ENCODE results near the gene LPCAT1. TPM values are rescaled to one million over a fixed set of nuclear protein-coding genes. Genes with fewer than 3 reads are reported as not detected.

The LPCAT1 gene
- total RNA-seq, 1 donor from 2014 or later: 11.0 TPM

DNA sequence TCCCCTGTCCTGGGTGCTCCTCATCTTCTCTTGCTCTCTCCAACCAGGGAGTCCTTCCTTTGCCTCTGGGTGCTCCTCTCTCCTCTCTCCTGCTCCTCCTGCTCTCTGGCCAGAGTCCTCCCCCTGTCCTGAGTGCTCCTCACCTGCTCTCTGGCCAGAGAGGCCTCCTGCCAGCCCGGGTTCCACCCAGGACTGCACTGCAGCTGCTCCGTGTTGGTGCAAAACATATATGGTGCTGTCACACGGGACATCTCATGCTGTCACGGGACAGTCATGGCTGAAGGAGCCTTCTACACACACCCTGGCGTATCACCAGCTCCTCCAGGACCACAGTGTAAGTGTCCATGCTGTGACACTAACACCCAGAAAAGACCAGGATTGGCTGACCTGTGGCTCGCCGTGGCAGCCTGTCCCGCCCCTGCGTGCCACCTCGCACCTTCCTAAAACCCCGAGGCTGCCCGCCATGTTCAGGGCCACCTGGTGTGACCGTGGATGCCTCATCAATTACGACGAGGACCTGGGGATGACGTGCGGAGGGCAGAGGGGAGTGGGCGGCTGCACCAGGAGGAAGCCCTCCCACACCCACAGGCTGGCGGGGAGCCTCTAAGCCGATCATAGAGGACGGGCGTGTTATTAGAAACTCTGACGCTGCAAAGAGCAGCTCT lies 50.7 kb downstream of the LPCAT1 start:
- Histone ChIP-seq H3K27me3 (ENCODE audit: low read depth) (no peaks in the 10 kb centered on the region), H3K4me3 (no peak overlapping the region), H3K36me3 (peaks cover 51% of the 10 kb centered on the region), H3K9me3 (replicated peaks) (no peaks in the 10 kb centered on the region), H3K4me1 (no peaks in the 10 kb centered on the region), H3K27ac (replicated peaks) (no peak overlapping the region)
- DNase-seq: no peak
- intact Hi-C loops (cut with micrococcal nuclease): no loop called here
- TF ChIP-seq, protein P1, sequence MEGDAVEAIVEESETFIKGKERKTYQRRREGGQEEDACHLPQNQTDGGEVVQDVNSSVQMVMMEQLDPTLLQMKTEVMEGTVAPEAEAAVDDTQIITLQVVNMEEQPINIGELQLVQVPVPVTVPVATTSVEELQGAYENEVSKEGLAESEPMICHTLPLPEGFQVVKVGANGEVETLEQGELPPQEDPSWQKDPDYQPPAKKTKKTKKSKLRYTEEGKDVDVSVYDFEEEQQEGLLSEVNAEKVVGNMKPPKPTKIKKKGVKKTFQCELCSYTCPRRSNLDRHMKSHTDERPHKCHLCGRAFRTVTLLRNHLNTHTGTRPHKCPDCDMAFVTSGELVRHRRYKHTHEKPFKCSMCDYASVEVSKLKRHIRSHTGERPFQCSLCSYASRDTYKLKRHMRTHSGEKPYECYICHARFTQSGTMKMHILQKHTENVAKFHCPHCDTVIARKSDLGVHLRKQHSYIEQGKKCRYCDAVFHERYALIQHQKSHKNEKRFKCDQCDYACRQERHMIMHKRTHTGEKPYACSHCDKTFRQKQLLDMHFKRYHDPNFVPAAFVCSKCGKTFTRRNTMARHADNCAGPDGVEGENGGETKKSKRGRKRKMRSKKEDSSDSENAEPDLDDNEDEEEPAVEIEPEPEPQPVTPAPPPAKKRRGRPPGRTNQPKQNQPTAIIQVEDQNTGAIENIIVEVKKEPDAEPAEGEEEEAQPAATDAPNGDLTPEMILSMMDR (IDR thresholded peaks at IDR 0.05; ENCODE audit: borderline replicate concordance): no peak

DNA sequence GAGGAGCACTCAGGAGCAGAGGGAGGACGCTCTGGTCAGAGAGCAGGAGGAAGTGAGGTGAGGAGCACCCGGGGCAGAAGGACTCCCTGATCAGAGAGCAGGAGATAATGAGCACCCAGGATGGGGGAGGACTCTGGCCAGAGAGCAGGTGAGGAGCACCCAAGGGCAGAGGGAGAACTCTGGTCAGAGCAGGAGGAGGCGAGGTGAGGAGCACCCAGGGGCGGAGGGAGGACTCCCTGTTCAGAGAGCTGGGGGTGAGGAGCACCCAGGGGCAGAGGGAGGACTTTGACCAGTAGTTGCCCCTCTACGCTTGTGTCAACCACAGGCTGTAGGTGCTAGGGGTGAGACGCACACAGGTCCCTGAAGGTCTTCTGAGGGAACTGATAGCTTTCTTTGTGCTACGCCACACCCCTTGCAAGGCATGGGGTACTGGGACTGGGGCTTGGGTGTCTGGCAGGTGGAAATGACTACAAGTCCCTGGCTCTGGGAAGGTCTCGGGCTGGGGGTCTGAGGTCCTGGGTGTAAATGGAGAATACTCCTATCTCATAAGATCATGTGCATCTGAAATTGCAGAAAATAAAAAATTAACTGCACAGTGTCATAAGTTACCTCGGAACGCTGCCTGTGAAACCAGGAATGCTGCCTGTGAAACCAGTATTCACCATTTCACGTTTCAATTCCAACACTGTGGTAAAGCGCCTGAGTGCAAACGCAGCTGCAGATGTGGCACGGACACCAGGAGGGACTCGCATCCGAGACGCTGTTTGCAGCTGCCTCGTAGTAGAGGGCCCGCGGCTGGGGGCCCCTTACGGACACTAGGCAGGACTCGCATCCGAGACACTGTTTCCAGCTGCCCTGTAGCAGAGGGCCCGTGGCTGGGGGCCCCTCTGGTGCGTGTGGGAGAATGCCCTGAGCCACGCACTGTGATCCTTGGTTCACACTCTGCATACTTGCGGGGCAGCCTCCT lies 51.5 kb downstream of the LPCAT1 start:
- peaks cover 49% of the 10 kb centered on the region for H3K36me3 ChIP-seq

DNA sequence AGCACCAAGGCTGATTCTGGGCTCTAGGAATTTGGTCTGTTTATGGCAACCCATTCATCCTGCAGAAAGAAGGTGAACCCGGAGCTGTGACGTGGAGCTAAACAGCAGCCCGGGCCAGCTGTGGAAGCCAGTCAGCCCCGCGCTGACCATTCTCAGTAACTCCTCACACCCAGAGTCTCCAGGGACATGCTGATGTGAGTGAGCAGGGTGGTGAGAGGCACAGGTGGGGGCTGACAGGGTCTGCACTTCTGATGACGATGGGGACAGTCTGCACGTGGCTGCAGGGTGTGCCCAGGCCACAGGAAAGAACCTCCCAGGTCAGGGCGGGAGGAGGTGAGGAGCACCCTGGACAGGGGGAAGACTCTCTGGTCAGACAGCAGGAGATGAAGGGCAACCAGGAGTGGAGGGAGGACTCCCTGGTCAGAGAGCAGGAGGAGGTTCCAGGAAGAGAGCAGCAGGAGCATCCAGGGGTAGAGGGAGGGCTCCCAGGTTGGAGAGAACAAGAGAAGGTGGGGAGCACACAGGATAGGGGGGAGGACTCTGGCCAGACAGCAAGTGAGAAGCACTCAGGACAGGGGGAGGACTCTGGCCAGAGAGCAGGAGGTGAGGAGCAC lies 52.4 kb downstream of the LPCAT1 start:
- intact Hi-C loops (cut with micrococcal nuclease): no loop called here
- DNase-seq: no peak

More for the DNA sequence above, 51.5 kb downstream of the LPCAT1 start:
- H3K4me3 ChIP-seq: no peak overlapping the region
- no peak overlapping the region for H3K27ac ChIP-seq (replicated peaks)
- H3K27me3 ChIP-seq (ENCODE audit: low read depth): no peaks in the 10 kb centered on the region
- no peak for DNase-seq
- intact Hi-C loops (cut with micrococcal nuclease): no loop called here
- H3K4me1 ChIP-seq: no peaks in the 10 kb centered on the region
- no peaks in the 10 kb centered on the region for H3K9me3 ChIP-seq (replicated peaks)
- TF ChIP-seq, protein P1 (IDR thresholded peaks at IDR 0.05; ENCODE audit: borderline replicate concordance): no peak

DNA sequence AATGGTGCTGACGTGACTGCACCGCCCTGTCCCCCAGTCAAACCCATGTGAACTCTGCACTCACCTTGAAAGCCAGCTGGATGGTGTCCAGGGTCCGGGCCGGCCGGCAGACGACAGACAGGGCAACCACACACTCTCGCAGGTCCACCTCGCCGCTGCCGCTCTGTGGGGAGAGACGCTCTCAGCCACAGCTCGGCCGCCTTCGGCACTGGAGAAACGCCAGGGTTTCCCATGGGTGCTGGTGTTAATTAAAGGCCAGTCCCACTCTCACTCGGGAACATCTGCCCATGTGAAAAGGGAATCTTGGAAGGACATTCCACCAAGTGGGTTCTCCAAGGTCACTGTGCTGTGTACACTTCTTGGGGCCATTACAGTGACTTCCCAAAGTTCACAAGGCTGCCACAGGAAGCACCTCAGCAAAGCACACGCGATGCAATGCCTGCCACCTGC lies 53.0 kb downstream of the LPCAT1 start:
- Histone ChIP-seq H3K9me3 (replicated peaks) (no peaks in the 10 kb centered on the region), H3K4me3 (no peak overlapping the region), H3K27ac (replicated peaks) (no peak overlapping the region), H3K4me1 (no peaks in the 10 kb centered on the region), H3K36me3 (peaks cover 46% of the 10 kb centered on the region), H3K27me3 (ENCODE audit: low read depth) (no peaks in the 10 kb centered on the region)
- no peak for DNase-seq
- intact Hi-C loops (cut with micrococcal nuclease): no loop called here
- TF ChIP-seq, protein P1 (IDR thresholded peaks at IDR 0.05; ENCODE audit: borderline replicate concordance): no peak

More for the DNA sequence above, 52.4 kb downstream of the LPCAT1 start:
- H3K9me3 ChIP-seq (replicated peaks): no peaks in the 10 kb centered on the region
- H3K4me1 ChIP-seq: no peaks in the 10 kb centered on the region
- H3K4me3 ChIP-seq: no peak overlapping the region
- TF ChIP-seq, protein P1 (IDR thresholded peaks at IDR 0.05; ENCODE audit: borderline replicate concordance): no peak
- H3K27me3 ChIP-seq (ENCODE audit: low read depth): no peaks in the 10 kb centered on the region
- no peak overlapping the region for H3K27ac ChIP-seq (replicated peaks)
- peaks cover 46% of the 10 kb centered on the region for H3K36me3 ChIP-seq
